Breast epithelium (tissue), 3 donors: ENCODE measurements around the gene SNTA1.

Source experiments
- POLR2A ChIP-seq: fragments of 450-650 bp; IDR thresholded peaks from one replicate; pipeline ENCODE4 v1.6.1; 2016; ENCODE audit warnings: antibody characterized with exemption, mild to moderate bottlenecking, moderate library complexity
- POLR2AphosphoS5 ChIP-seq, 3 donors: sonication (generic); formaldehyde crosslinking; IDR thresholded peaks; one replicate each; pipeline ENCODE4 v1.6.1; 2017; ENCODE audit warnings: antibody characterized with exemption in 3 of 3
- TF ChIP-seq, protein P1 (sequence below), 3 donors: fragments of 450-650 bp; IDR thresholded peaks; one replicate each; pipeline ENCODE4 v1.5.1; 2016 to 2017; ENCODE audit warnings: antibody characterized with exemption in 3 of 3, mild to moderate bottlenecking in 3 of 3, moderate library complexity in 3 of 3

DNA sequence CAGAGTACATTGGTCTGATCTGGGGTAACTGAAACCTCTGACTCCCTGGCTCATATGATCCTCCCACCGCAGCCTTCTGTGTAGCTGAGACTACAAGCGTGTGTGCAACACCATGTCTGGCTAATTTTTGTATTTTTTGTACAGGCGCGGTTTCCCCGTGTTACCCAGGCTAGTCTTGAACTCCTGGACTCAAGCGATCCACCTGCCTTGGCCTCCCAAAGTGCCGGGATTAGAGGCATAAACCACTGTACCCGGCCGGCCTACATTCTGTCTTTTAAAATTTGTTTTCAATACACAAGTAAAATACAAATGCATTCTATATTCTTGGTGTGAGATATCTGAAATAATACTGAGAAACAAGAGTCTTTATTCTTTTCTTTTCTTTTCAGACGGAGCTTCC, 44.6 kb upstream of the SNTA1 start:
- TF ChIP-seq, protein P1, sequence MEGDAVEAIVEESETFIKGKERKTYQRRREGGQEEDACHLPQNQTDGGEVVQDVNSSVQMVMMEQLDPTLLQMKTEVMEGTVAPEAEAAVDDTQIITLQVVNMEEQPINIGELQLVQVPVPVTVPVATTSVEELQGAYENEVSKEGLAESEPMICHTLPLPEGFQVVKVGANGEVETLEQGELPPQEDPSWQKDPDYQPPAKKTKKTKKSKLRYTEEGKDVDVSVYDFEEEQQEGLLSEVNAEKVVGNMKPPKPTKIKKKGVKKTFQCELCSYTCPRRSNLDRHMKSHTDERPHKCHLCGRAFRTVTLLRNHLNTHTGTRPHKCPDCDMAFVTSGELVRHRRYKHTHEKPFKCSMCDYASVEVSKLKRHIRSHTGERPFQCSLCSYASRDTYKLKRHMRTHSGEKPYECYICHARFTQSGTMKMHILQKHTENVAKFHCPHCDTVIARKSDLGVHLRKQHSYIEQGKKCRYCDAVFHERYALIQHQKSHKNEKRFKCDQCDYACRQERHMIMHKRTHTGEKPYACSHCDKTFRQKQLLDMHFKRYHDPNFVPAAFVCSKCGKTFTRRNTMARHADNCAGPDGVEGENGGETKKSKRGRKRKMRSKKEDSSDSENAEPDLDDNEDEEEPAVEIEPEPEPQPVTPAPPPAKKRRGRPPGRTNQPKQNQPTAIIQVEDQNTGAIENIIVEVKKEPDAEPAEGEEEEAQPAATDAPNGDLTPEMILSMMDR (IDR thresholded peaks at IDR 0.05): no peak
- TF ChIP-seq POLR2AphosphoS5 (IDR thresholded peaks at IDR 0.05): no peak
- TF ChIP-seq POLR2A: no peak
